ENCODE data around the gene CHRNA7.
"Not testable (repeated sequence)": the region's sequence is repeated elsewhere in the genome, so short reads cannot be mapped to it uniquely, and the experiment has no call there.

The CHRNA7 gene

DNA sequence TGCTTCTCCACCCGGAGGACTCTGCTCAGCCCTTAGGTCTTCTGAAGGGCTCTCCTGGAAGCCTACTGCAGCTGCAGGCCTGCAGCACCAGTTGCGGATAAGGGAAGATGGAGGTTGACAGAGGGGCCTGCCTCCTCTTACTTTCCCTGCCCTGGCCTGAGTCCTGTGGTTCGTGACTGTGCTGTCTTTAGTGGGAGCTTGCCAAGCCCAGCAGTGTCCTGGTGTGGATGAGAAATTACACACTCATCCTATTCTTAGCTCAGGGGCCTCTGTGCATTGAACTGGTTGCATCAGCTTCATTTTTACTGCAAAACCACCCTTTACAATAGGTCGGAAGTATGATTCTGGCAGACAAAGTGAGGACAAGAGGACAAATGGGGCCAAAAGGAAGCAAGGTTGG lies 163.5 kb downstream of the CHRNA7 start:
- not testable (repeated sequence) for DNase-seq (ENCODE audit: low read depth)

- DNase-seq (ENCODE audit: low read depth): not testable (repeated sequence)
Measured at GRCh38 chr15:32196206-32196605, 165.9 kb downstream of the CHRNA7 start.

DNA sequence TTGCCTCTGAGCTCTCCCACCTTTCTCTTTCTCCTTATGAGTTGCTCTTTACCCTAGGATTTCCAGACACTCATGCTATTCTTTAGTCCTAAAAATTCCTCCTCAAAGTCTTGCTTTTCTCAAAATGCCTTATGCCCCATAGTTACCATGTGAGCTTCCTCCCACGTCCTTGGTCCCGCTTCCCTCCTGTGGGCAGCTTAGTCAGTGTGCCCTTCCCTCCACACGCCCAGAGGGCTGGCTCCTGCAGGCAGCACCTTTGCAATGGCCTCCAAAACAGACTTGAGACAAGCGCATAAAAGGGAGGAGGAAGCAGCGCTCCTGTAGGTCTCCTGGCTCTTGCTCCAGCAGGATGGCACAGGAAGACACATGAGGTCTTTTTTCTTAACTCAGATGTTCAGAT lies 168.6 kb downstream of the CHRNA7 start:
- not testable (repeated sequence) for DNase-seq (ENCODE audit: low read depth)

GRCh38 chr15:32209081-32209480 lies 178.8 kb downstream of the CHRNA7 start:
- not testable (repeated sequence) for DNase-seq (ENCODE audit: low read depth)

GRCh38 chr15:32218666-32219065 lies 188.4 kb downstream of the CHRNA7 start:
- DNase-seq (ENCODE audit: low read depth): no peak
